CD4-positive, alpha-beta T cell treated with Interleukin-6 at 100 ng/mL for 8 hours (primary cell): ENCODE data around the gene PRRT1B.
"Not testable (repeated sequence)": the region's sequence is repeated elsewhere in the genome, so short reads cannot be mapped to it uniquely, and the experiment has no call there.

ENCODE experiments used
- DNase-seq: peaks from one replicate; pipeline ENCODE4 v3.0.0-alpha.2; 2020; ENCODE audit warnings: mixed read lengths, low spot score

Gene PRRT1B

DNA sequence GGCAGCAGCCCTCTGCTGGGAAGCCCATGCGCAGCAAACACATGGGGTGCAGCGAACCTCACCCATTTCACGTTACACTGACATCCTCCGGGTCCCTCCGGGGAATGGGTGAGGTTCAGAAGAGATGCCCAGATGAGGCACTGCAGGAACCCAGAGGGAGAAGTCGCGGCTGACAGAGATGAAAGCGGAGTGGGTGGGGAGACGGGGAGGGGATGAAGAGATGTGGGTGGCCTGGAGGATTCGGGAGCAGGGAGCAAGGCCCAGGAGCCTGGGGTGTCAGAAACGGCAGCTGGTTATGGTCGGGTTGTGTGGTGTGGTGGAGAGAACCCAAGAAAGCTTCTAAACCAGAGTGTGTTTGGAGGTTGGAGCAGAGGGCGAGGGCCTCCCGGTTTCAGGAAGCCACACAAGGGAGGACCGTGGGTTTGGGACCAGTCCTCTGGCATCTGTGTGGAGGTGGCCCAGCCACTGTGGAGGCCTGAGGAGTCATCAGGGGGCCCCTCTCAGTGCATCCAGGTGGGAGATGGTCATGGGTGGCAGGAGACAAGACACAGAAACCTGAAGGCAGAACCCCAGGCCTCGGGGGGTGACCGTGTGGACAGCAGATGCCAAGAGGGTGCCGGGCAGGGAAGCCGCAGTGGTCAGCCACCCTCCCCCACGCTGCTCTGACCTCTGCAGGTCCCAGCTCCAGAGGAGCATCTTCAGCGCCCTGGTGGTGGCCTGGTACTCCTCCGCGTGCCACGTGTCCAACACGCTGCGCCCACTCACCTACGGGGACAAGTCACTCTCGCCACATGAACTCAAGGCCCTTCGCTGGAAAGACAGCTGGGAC lies 22.9 kb upstream of the PRRT1B start:
- no peak for DNase-seq

DNA sequence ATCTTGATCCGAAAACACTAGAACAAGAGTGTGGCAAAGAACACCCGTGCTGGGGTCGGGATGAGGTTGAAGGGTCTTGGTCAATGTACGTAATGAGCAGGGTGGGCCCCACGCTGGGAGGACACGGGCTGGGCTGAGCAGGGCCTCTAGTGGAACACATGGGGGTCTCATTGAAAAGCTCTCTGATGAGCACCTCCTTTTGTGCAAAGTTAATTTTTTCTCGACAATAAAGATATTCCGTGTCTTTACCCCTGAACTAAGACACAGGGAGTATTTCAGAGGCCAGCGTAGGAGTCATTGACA lies 22.3 kb upstream of the PRRT1B start:
- no peak for DNase-seq

DNA sequence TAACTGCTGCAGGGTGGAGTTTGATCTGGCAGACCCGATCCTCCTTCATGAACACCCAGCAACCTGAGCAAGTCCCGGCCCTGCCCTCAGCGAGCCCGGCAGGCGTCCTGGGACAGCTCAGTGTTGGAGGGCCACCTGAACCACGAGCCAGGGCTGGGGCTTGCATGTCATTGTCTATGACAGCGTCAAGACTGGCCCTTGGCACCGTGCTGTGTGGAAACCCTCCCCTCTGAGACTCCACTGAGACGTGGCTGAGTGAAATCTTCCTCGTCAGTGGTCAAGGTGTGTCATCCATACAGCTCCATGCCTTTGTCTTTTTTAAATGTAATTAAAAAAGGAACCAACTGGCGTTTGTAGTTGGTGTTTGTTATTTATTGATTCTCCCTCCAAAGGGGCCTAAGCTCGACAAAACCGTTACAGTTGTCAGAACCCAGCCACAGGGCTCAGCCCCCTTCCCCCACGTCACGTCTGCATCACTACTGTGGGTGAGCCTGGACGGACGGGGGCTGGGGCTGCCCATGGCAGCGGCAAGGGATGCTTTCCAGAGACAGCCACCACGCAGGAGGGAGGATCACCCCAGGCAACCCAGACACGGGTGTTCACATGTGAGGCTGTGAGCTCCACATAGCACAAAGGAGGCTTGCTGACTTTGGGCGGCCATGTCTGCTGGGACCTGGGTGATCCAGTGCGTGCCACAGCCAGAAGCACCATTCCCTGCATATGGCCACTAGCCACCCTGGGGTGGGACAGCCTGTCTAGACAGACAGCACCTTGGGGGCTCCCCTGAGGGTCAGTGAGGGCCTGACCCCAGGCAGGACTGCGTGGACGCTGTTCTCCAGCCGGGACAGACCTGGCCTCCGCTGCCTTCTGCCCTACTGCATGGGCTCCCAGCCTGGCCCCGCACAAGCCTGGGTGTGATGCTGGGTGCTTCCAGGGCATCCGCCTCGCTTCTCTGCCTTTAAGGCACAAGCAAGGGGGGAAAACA lies 21.6 kb upstream of the PRRT1B start:
- DNase-seq: no peak

- no peak for DNase-seq
Measured at GRCh38 chr9:131524665-131525315, 20.5 kb upstream of the PRRT1B start.

GRCh38 chr9:131525643-131526565 lies 19.4 kb upstream of the PRRT1B start:
- no peak for DNase-seq

GRCh38 chr9:131528186-131528585 lies 17.1 kb upstream of the PRRT1B start:
- no peak for DNase-seq

DNA sequence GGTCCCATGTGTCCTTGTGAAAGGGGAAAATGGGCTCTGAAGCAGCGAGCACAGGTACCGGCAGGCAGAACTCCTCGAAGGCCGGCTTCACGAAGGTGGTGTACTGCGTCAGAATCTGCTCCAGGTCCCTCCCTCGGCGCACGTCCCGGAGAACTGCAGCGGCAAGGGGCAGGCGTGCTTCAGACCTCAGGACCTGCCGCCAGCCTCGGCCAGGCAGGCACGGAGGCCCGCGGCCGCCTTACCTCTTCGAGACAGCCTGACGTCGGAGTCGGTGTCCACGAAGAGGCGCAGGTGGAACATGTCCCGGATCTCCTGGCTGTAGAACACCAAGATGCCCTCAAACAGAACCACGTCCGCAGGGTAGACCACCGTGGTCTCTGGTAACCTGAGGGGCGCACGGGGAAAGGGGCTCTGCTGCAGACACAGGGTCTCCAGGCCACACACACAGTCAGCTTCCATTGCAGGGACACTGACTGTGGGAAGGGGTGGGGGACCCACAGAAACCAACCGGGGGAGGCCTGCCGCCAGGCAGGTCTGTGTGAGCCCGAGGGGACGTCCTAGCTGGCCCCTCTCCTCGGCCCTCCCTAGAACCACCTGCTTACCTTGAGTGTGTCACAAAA lies 16.3 kb upstream of the PRRT1B start:
- DNase-seq: no peak

DNA sequence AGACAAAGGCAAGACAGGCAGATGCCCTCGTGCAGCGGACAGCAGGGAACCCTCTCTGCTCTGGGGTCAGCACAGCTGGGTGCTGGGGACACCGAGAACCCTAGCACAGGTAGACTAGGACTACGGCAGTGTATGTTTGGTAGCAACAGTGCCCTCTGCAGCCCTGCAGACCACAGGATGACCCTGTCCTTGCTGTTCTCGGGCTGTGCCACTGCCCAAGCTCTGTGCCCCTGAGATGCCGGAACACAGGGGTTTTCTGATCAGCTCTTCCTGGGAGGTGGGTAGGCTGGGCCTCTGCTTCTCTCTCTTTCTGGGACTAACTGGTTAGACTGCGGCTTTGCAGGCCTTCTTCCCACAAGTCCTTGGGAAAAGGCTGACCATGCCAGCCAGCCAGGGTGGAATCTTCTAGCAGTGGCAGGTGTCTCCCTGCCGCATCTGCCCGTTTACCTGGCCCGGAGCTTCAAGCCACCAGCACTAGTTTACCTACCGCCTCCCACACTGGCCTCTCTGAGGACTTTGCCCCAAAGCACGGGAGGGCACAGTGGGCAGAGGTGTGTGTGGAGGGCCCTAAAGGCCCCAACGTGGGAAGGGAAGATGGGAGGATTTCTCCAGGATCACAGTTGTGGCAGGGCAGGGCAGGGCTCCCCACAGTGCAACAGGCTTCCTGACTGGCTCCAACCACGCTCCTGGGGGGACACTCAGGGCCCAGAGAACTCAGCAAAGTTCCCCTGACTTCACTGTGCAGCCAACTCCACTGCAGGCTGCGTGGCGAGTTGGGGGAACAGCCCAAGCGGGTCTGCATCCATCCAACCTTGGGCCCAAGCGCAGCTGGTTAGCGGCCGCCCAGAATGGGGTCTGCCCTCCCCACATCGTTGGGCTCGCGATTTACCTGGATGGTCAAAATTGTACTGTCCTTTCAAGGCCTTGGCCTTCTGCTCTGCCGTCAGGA lies 15.5 kb upstream of the PRRT1B start:
- no peak for DNase-seq

- DNase-seq: no peak
Measured at GRCh38 chr9:131530546-131530919, 14.8 kb upstream of the PRRT1B start.

DNA sequence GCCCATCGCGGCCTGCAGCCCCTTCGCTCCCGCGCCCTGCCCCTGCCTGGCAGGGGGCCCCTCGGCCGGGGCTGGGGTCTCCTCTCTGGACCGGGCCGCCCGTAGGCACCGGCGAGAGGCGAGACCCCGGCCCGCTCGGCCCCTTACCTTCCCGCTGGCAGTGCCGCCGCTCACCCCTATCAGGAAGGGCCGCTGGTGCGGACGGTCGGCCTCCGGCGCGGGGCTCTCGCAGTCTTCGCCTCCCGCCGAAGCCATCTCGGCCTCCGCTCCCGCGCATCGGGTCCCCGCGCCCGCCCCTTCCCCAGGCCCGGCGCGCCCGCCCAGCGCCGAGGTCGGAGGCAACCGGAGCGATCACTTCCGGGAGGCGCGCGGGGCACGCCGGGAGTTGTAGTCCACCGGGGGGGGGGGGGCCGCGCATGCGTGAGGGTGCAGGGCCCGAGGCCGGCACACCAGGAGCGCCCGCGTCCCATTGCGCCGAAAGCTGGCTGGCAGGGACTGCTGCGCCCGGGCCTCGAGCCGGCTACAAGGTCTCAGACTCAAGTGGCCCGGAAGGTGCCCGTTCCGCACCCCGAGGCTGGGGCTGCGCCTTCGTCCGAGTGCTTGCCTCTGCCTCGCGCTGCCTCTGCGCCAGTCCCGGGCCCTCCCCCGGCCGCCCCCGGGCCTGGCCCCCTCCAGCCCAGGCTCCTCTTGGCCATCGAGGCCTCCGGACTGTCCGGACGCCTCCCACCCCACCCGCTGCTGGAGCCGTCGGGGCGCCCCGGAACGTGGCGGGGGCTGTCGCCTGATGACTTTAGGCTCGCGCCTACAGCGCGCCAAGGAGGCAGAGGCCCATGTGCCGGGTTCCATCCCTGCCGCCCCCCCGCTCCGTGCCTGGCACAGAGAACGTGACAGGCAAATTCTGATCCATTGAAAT lies 14.1 kb upstream of the PRRT1B start, which contains the start of gene UCK1:
Gene UCK1, minus strand, starts transcription at position 344 of the 913 bp plus-strand sequence. Its CDS starts 89 bp downstream, at position 255.
- DNase-seq: peak; percentile 86

- peak; percentile 38 for DNase-seq
Measured at GRCh38 chr9:131534721-131535237, 10.5 kb upstream of the PRRT1B start.

GRCh38 chr9:131537946-131538345 lies 7.4 kb upstream of the PRRT1B start:
- no peak for DNase-seq

GRCh38 chr9:131539223-131539923 lies 6.0 kb upstream of the PRRT1B start:
- DNase-seq: peak; percentile 58

GRCh38 chr9:131543141-131543540 lies 2.2 kb upstream of the PRRT1B start:
- DNase-seq: no peak

DNA sequence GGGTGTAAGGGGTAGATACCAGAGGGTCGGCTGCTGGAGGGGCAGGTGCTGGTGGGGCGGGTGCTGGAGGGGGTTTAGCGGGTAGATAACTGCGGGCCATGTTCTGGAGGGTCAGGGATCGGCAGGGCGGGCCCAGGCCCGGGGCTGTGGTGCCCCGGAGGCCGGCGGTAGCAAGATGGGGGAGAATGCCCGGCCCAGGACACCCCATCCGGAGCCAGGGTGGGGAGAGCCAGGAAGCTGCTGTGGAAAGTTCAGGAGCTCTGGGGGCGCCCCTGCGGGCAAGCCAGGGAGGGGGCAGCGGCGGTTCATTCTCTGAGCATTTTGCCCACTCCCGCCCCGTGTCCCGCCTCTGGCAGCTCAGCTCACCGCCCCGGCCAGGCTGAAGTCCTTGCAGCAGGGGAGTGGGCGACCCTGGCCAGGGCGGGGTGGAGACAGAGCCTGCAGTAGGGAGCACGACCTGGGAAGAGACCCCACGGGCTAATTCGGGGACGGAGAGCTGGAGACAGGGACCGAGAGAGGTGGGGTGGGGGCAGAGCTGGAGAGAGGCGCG lies 538 bp downstream of the PRRT1B start:
- DNase-seq: no peak

GRCh38 chr9:131546336-131547084 lies 1.2 kb downstream of the PRRT1B start:
- no peak for DNase-seq

- not testable (repeated sequence) for DNase-seq
Measured at GRCh38 chr9:131549186-131549585, 3.9 kb downstream of the PRRT1B start.
